KMS-11 (cell line): ENCODE measurements around the gene PRDM8.

Source experiments
- H2AFZ ChIP-seq: fragments of 200-600 bp; sonication (generic); 2 replicates; pipeline ENCODE4 v1.6.1; 2016; ENCODE audit warnings: antibody characterized with exemption, mixed run types, low read depth
- H3K27ac ChIP-seq: fragments of 200-600 bp; sonication (generic); 2 replicates; pipeline ENCODE4 v1.6.1; 2016; ENCODE audit warnings: mild to moderate bottlenecking, mixed run types
- H3K27me3 ChIP-seq: fragments of 200-600 bp; sonication (generic); 2 replicates; pipeline ENCODE4 v1.6.1; 2017; ENCODE audit warnings: mild to moderate bottlenecking, low read depth, mixed run types, moderate library complexity; ENCODE audit not compliant: insufficient read depth
- H3K36me3 ChIP-seq: fragments of 200-600 bp; sonication (generic); 2 replicates; pipeline ENCODE4 v1.6.1; 2017; ENCODE audit warnings: mild to moderate bottlenecking, mixed run types; ENCODE audit not compliant: insufficient read depth
- H3K4me1 ChIP-seq: fragments of 200-600 bp; sonication (generic); 2 replicates; pipeline ENCODE4 v1.6.1; 2016; ENCODE audit warnings: mild to moderate bottlenecking, low read depth, mixed run types; ENCODE audit not compliant: poor library complexity, severe bottlenecking
- H3K4me2 ChIP-seq: fragments of 200-600 bp; sonication (generic); 2 replicates; pipeline ENCODE4 v1.7.0; 2016; ENCODE audit warnings: mild to moderate bottlenecking, mixed run types
- H3K4me3 ChIP-seq: fragments of 200-600 bp; sonication (generic); IDR thresholded peaks from 2 replicates; pipeline ENCODE4 v1.6.1; 2017; ENCODE audit warnings: low read depth, low read length, mixed read lengths; ENCODE audit not compliant: insufficient read depth
- H3K79me2 ChIP-seq: fragments of 200-600 bp; sonication (generic); 2 replicates; pipeline ENCODE4 v1.6.1; 2016; ENCODE audit warnings: low read depth, mixed run types; ENCODE audit not compliant: insufficient read depth
- H3K9ac ChIP-seq: fragments of 200-600 bp; sonication (generic); 2 replicates; pipeline ENCODE4 v1.6.1; 2016; ENCODE audit warnings: mild to moderate bottlenecking, mixed run types
- H4K20me1 ChIP-seq: fragments of 200-600 bp; sonication (generic); 2 replicates; pipeline ENCODE4 v1.6.1; 2016; ENCODE audit warnings: mild to moderate bottlenecking, mixed run types; ENCODE audit not compliant: insufficient read depth
- CTCF ChIP-seq: fragments of 200-600 bp; sonication (generic); conservative IDR thresholded peaks from 2 replicates; pipeline ENCODE4 v1.6.1; 2017; ENCODE audit warnings: low read depth, mild to moderate bottlenecking, antibody characterized with exemption, low read length, moderate library complexity, mixed read lengths

PRDM8 gene

GRCh38 chr4:80221161-80221560, 23.9 kb downstream of the PRDM8 start:
- Histone ChIP-seq H3K4me3 (no peak overlapping the region), H3K27me3 (no peaks in the 10 kb centered on the region), H3K36me3 (no peaks in the 10 kb centered on the region), H2AFZ (no peak overlapping the region), H3K9ac (no peak overlapping the region), H3K4me1 (no peaks in the 10 kb centered on the region), H3K4me2 (no peak overlapping the region), H3K27ac (no peak overlapping the region), H4K20me1 (no peaks in the 10 kb centered on the region), H3K79me2 (no peaks in the 10 kb centered on the region)
- no peak; the same call in 1 of the 2 replicates for TF ChIP-seq CTCF

- H3K4me1 ChIP-seq, result peaks cover 18% of the 10 kb centered on the region
- H3K36me3 ChIP-seq, result no peaks in the 10 kb centered on the region
- no peak overlapping the region for H3K4me2 ChIP-seq
- H4K20me1 ChIP-seq, result no peaks in the 10 kb centered on the region
- no peaks in the 10 kb centered on the region for H3K79me2 ChIP-seq
- H3K4me3 ChIP-seq, result no peak overlapping the region
- no peak overlapping the region for H2AFZ ChIP-seq
- H3K9ac ChIP-seq, result no peak overlapping the region
- H3K27me3 ChIP-seq, result no peaks in the 10 kb centered on the region
- TF ChIP-seq CTCF, result no peak
- H3K27ac ChIP-seq, result no peak overlapping the region
Observed at GRCh38 chr4:80225595-80225994, 28.3 kb downstream of the PRDM8 start.

GRCh38 chr4:80226094-80226493, 28.8 kb downstream of the PRDM8 start:
- Histone ChIP-seq H3K79me2 (no peaks in the 10 kb centered on the region), H4K20me1 (no peaks in the 10 kb centered on the region), H3K4me2 (no peak overlapping the region), H2AFZ (no peak overlapping the region), H3K4me3 (no peak overlapping the region), H3K4me1 (peaks cover 18% of the 10 kb centered on the region), H3K9ac (no peak overlapping the region), H3K27ac (no peak overlapping the region), H3K27me3 (no peaks in the 10 kb centered on the region), H3K36me3 (no peaks in the 10 kb centered on the region)
- no peak for TF ChIP-seq CTCF

- no peaks in the 10 kb centered on the region for H4K20me1 ChIP-seq
- H3K4me3 ChIP-seq, result no peak overlapping the region
- TF ChIP-seq CTCF, result no peak
- H2AFZ ChIP-seq, result no peak overlapping the region
- H3K27ac ChIP-seq, result no peak overlapping the region
- no peaks in the 10 kb centered on the region for H3K27me3 ChIP-seq
- H3K79me2 ChIP-seq, result no peaks in the 10 kb centered on the region
- H3K9ac ChIP-seq, result no peak overlapping the region
- peaks cover 18% of the 10 kb centered on the region for H3K4me1 ChIP-seq
- no peak overlapping the region for H3K4me2 ChIP-seq
- no peaks in the 10 kb centered on the region for H3K36me3 ChIP-seq
Observed at GRCh38 chr4:80228460-80228859, 31.2 kb downstream of the PRDM8 start.
